Neural cell (in vitro differentiated cells): ENCODE results near the gene PKNOX2.

Experiments
- EP300 ChIP-seq: fragments of 450-650 bp; conservative IDR thresholded peaks from 2 replicates; pipeline ENCODE4 v1.6.1; 2014; ENCODE audit warnings: antibody characterized with exemption, mild to moderate bottlenecking, moderate library complexity; ENCODE audit not compliant: poor library complexity, severe bottlenecking
- EZH2 ChIP-seq: fragments of 200-600, 300-800 bp; shearing (Covaris generic), sonication (generic); IDR thresholded peaks from 2 replicates; pipeline ENCODE4 v1.6.1; 2014; ENCODE audit warnings: antibody characterized with exemption, low read length, borderline replicate concordance, mild to moderate bottlenecking; ENCODE audit not compliant: insufficient read depth, poor library complexity, severe bottlenecking
- MXI1 ChIP-seq: fragments of 450-650 bp; conservative IDR thresholded peaks from 2 replicates; pipeline ENCODE4 v1.6.1; 2014; ENCODE audit warnings: antibody characterized with exemption, mild to moderate bottlenecking; ENCODE audit not compliant: poor library complexity, severe bottlenecking
- POLR2AphosphoS5 ChIP-seq: IDR thresholded peaks from 2 replicates; pipeline ENCODE4 v1.6.1; 2012
- RAD21 ChIP-seq: fragments of 450-650 bp; conservative IDR thresholded peaks from 2 replicates; pipeline ENCODE4 v1.6.1; 2014; ENCODE audit warnings: antibody characterized with exemption, mild to moderate bottlenecking, moderate library complexity
- REST ChIP-seq: IDR thresholded peaks from 2 replicates; pipeline ENCODE4 v1.6.1; 2012; ENCODE audit warnings: borderline replicate concordance
- SMC3 ChIP-seq: fragments of 450-650 bp; conservative IDR thresholded peaks from 2 replicates; pipeline ENCODE4 v1.6.1; 2014; ENCODE audit warnings: antibody characterized with exemption, mild to moderate bottlenecking, moderate library complexity; ENCODE audit not compliant: poor library complexity
- TAF1 ChIP-seq: IDR thresholded peaks from 2 replicates; pipeline ENCODE4 v1.6.1; 2012; ENCODE audit warnings: low read depth
- TF ChIP-seq, protein P1 (sequence below): fragments of 450-650 bp; IDR thresholded peaks from 2 replicates; pipeline ENCODE4 v1.5.1; 2014; ENCODE audit warnings: antibody characterized with exemption, mild to moderate bottlenecking, moderate library complexity; ENCODE audit not compliant: poor library complexity, severe bottlenecking

- TF ChIP-seq POLR2AphosphoS5 (no peak), EP300 (no peak), MXI1 (no peak), TAF1 (no peak), RAD21 (no peak), REST (no peak), EZH2 (no peak), SMC3 (no peak)
- TF ChIP-seq, protein P1, sequence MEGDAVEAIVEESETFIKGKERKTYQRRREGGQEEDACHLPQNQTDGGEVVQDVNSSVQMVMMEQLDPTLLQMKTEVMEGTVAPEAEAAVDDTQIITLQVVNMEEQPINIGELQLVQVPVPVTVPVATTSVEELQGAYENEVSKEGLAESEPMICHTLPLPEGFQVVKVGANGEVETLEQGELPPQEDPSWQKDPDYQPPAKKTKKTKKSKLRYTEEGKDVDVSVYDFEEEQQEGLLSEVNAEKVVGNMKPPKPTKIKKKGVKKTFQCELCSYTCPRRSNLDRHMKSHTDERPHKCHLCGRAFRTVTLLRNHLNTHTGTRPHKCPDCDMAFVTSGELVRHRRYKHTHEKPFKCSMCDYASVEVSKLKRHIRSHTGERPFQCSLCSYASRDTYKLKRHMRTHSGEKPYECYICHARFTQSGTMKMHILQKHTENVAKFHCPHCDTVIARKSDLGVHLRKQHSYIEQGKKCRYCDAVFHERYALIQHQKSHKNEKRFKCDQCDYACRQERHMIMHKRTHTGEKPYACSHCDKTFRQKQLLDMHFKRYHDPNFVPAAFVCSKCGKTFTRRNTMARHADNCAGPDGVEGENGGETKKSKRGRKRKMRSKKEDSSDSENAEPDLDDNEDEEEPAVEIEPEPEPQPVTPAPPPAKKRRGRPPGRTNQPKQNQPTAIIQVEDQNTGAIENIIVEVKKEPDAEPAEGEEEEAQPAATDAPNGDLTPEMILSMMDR = no peak
Measured at GRCh38 chr11:125192717-125193415, 28.3 kb downstream of the PKNOX2 start.
